Erythroblast (primary cell): Measurements from ENCODE around the gene CSF1R.

Source experiments
- GATA1 ChIP-seq: IDR thresholded peaks from 2 replicates; pipeline ENCODE4 v1.6.1; 2011; ENCODE audit warnings: low read depth, mild to moderate bottlenecking, control low read depth, low read length, moderate library complexity
- POLR2A ChIP-seq: IDR thresholded peaks from 2 replicates; pipeline ENCODE4 v1.6.1; 2011; ENCODE audit warnings: mild to moderate bottlenecking, low read length

- no peak for TF ChIP-seq POLR2A
- TF ChIP-seq GATA1 = no peak
Observed at GRCh38 chr5:150022681-150023080, 63.7 kb downstream of the CSF1R start.
